Astrocyte of the cerebellum (primary cell): ENCODE measurements around the gene P2RX2.

Experiments
- DNase-seq: peaks from one replicate; pipeline ENCODE4 v3.0.0-alpha.2; 2011; ENCODE audit warnings: low read depth
- H3K4me3 ChIP-seq: 2 replicates; pipeline ENCODE4 v1.5.1; 2011; ENCODE audit warnings: mild to moderate bottlenecking, low read depth, low read length, moderate library complexity
- CTCF ChIP-seq: IDR thresholded peaks from 2 replicates; pipeline ENCODE4 v1.5.1; 2012; ENCODE audit warnings: low read length, low read depth, moderate library complexity, mild to moderate bottlenecking; ENCODE audit errors: missing control alignments
- in situ Hi-C: cut with HindIII; loops from 2 replicates; pipeline ENCODE4 v1.10.0; 2017; ENCODE audit warnings: low sequenced_read_pairs

P2RX2 gene

GRCh38 chr12:132587781-132588180 lies 30.8 kb upstream of the P2RX2 start:
- no peak for TF ChIP-seq CTCF
- DNase-seq, result no peak
- no peak overlapping the region for H3K4me3 ChIP-seq
- in situ Hi-C loops, result no loop called here

GRCh38 chr12:132588319-132588718 lies 30.3 kb upstream of the P2RX2 start:
- in situ Hi-C loops, result no loop called here
- no peak for DNase-seq
- H3K4me3 ChIP-seq, result no peak overlapping the region
- TF ChIP-seq CTCF, result no peak

GRCh38 chr12:132588821-132589669 lies 29.5 kb upstream of the P2RX2 start:
- no peak overlapping the region for H3K4me3 ChIP-seq
- in situ Hi-C loops, result no loop called here
- TF ChIP-seq CTCF, result no peak
- no peak for DNase-seq

- no peak overlapping the region for H3K4me3 ChIP-seq
- no peak for TF ChIP-seq CTCF
- in situ Hi-C loops, result no loop called here
- DNase-seq, result no peak
Observed at GRCh38 chr12:132591107-132591935, 27.3 kb upstream of the P2RX2 start.

- no peak overlapping the region for H3K4me3 ChIP-seq
- in situ Hi-C loops, result no loop called here
- DNase-seq, result no peak
- no peak for TF ChIP-seq CTCF
Observed at GRCh38 chr12:132592282-132592970, 26.1 kb upstream of the P2RX2 start.

GRCh38 chr12:132593071-132593470 lies 25.5 kb upstream of the P2RX2 start:
- no peak for TF ChIP-seq CTCF
- no peak for DNase-seq
- H3K4me3 ChIP-seq, result no peak overlapping the region
- in situ Hi-C loops, result no loop called here
